Cerebellar nuclear complex (tissue), 1 donor: ENCODE data around the gene INIP.
"Not testable (repeated sequence)": the region's sequence is repeated elsewhere in the genome, so short reads cannot be mapped to it uniquely, and the experiment has no call there.

Experiments used
- DNase-seq, 2 experiments: peaks; one replicate each; lab custom pipeline; 2025; lab: John Stamatoyannopoulos, UW

The INIP gene

GRCh38 chr9:112673221-112673620 is 44.7 kb downstream of the INIP start:
- not testable (repeated sequence) for DNase-seq

DNA sequence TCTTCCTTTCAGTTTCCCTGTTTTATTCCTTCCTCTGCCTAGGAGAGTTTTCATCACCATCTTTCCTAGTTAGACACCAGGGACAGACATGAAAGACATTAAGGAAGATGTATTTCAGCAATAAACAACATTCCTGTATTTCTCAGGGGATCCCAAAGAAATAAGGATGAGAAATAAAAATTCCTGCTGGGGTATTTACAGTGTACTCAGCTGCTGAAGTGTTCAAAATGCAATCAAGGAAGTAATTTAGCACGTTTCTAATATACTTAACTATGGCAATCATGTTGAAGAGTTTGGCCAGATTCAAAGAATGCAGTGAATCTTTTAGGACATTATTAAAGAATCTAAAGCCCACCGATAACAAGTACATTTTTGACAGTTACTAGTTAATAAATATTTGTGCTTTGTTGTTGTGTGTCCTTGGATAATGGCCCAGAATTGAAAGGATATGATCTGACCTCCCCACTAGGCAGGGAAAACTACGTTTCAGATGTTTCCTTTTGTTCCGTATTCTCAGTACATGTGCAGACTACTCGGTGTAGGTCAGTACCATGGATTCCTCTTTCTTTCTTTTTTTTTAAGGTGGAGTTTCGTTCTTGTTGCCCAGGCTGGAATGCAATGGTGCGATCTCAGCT is 46.8 kb downstream of the INIP start:
- no peak for DNase-seq

GRCh38 chr9:112669326-112669725 is 48.6 kb downstream of the INIP start:
- DNase-seq, result no peak

DNA sequence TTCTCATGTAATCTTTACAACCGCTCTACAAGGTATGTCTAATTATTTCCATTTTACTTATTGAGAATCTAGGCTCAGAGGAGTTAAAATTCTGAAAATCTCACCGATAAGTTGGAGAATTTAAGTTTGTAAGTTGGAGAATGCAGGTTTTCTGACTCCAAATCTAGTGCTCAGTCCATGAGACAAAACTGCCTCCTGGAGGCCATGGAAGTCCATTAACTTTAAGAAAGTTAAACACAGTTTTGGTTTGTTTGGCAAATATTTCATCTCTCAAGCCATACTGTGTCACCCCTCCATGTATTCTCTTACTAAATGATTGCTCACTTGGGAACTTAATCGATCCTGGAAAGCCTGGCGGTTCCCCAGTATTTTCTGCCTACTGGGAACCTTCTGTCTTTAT is 52.6 kb downstream of the INIP start:
- DNase-seq, result no peak

GRCh38 chr9:112664531-112664930 is 53.4 kb downstream of the INIP start:
- no peak for DNase-seq

- no peak for DNase-seq
Observed at GRCh38 chr9:112663681-112664080, 54.2 kb downstream of the INIP start.

- no peak for DNase-seq
Observed at GRCh38 chr9:112659906-112660305, 58.0 kb downstream of the INIP start.

GRCh38 chr9:112655668-112656067 is 62.2 kb downstream of the INIP start:
- no peak for DNase-seq

- no peak for DNase-seq
Observed at GRCh38 chr9:112654282-112654681, 63.6 kb downstream of the INIP start.

- no peak for DNase-seq
Observed at GRCh38 chr9:112648624-112649023, 69.3 kb downstream of the INIP start.

DNA sequence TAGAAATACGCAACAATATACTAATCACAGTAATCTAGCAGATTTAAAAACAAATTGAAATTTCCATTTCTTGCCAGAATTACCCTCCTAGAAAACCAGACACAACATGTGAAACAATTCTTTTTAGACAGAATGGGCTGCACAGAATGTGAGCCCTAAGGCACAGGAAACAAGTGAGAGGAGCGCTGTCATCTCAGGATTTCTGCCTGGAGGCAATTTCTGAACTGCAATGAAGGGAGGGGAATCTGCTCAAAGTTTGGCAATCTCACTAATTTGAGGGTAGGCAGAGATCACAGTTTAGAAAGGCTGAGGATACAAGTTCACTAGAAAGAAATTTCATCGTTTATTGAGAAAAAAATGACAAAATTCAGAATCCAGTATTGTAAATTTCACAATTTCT is 70.3 kb downstream of the INIP start:
- DNase-seq, result no peak

- DNase-seq, result no peak
Observed at GRCh38 chr9:112642126-112642525, 75.8 kb downstream of the INIP start.

DNA sequence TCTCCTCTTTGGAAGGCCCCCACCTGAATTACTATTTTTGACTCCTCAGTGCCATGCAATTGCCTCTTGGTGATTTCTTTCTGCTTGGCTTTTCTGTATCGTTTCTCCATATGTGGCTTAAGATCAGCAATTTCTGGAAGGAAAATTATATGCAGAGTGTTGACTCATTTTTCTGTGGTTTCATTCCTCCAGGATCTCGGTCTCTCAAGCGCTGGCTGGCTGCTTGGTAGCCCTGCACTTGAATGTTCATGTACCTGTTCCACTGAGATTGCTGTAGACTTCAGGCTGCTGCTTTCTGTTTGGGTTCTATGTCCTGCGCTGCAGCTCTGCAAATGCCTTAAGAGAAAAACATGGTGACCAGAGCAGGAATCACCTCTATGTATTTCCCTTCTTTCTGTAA is 77.6 kb downstream of the INIP start:
- DNase-seq, result no peak
